Stomach (tissue), 9 donors: ENCODE results near the gene CYP24A1. TPM values are rescaled to one million over a fixed set of nuclear protein-coding genes. Genes with fewer than 3 reads are reported as not detected.
A peak's percentile ranks its signal among the peaks of the same experiment; 100 is the strongest.

ENCODE experiments used
- DNase-seq, 2 donors: peaks; one replicate each; pipeline versions ENCODE4 v3.0.0 to v3.0.0-alpha.2; 2013 to 2019
- H3K27ac ChIP-seq, 5 donors: fragments of 200-600 bp in 4 of 5; sonication (generic) in 4 of 5; one replicate each; pipeline ENCODE4 v1.5.1; 2013 to 2019; ENCODE audit warnings: mild to moderate bottlenecking in 1 of 5, moderate library complexity in 1 of 5
- H3K27me3 ChIP-seq, 3 donors: fragments of 200-600 bp; sonication (generic); one replicate each; pipeline ENCODE4 v1.5.1; 2017 to 2019; ENCODE audit warnings: mixed run types in 1 of 3
- H3K36me3 ChIP-seq, 4 donors: fragments of 200-600 bp; sonication (generic); 1 replicate in 3 of 4; 2 replicates in 1 of 4; pipeline ENCODE4 v1.5.1; 2016 to 2019
- H3K4me1 ChIP-seq, 4 donors: fragments of 200-600 bp; sonication (generic); one replicate each; pipeline ENCODE4 v1.5.1; 2016 to 2019
- H3K4me3 ChIP-seq, 4 donors: fragments of 200-600 bp; sonication (generic) in 3 of 4; one replicate each; pipeline ENCODE4 v1.5.1; 2016 to 2019; ENCODE audit warnings: mild to moderate bottlenecking in 1 of 4
- H3K9me3 ChIP-seq, 4 donors: fragments of 200-600 bp; sonication (generic); one replicate each; pipeline ENCODE4 v1.5.1; 2016 to 2019
- EP300 ChIP-seq: sonication (generic); formaldehyde crosslinking; IDR thresholded peaks from one replicate; pipeline ENCODE4 v1.6.1; 2017; ENCODE audit warnings: antibody characterized with exemption
- POLR2A ChIP-seq, 4 donors: fragments of 450-650 bp; IDR thresholded peaks; one replicate each; pipeline ENCODE4 v1.6.1; 2016; ENCODE audit warnings: antibody characterized with exemption in 4 of 4, control low read depth in 2 of 4, mild to moderate bottlenecking in 1 of 4, moderate library complexity in 1 of 4
- POLR2AphosphoS5 ChIP-seq, 3 donors: sonication (generic); formaldehyde crosslinking; IDR thresholded peaks; one replicate each; pipeline ENCODE4 v1.6.1; 2016; ENCODE audit warnings: antibody characterized with exemption in 3 of 3
- WGBS, 5 donors: extraction: QIAGEN DNeasy Blood & Tissue Kit in 3 of 5; methylation state at CpG; one replicate each; pipeline versions ENCODE4 v1.1.5 to v1.1.7; 2013 to 2018; 5-methylcytosine and 5-hydroxymethylcytosine counted together
- intact Hi-C: fragments of 100-400 bp; cut with DNase I; formaldehyde crosslinking; loops from one replicate; pipeline ENCODE4 v1.15.1; 2023; ENCODE audit warnings: low total_unique reads
- polyA plus RNA-seq, 3 donors: library from polyadenylated mRNA; stranded (reverse); fragments of 200-250 nt; gene quantifications; one replicate each; pipeline ENCODE4 v1.2.3, GENCODE V29; 2013
- total RNA-seq, 5 donors: library from RNA; depleted of rRNA; stranded (reverse); fragments of >200 nt; gene quantifications; one replicate each; pipeline versions ENCODE4 v1.1.0 to v1.2.3, GENCODE V29; 2014 to 2016
- TF ChIP-seq, protein P1 (sequence below), 7 experiments: fragments of 450-650 bp in 4 of 7; fragments of 200-600 bp in 3 of 7; sonication (generic) in 3 of 7; IDR thresholded peaks; one replicate each; pipeline ENCODE4 v1.5.1; 2016 to 2019; ENCODE audit warnings: antibody characterized with exemption in 7 of 7, control low read depth in 2 of 7, mild to moderate bottlenecking in 1 of 7
- donor health status: healthy with polysubstance abuse.
- donor health status: Bipolar disorder and iron deficiency.
- donor health status: healthy.

CYP24A1 gene
- total and polyA plus RNA-seq, 8 donors, result 1.2 TPM; not detected in 7

- Histone ChIP-seq H3K4me3 (no peak overlapping the region), H3K27ac (no peak overlapping the region), H3K4me1 (peaks cover 14 to 38% (median 29%) of the 10 kb centered on the region in 4 donors), H3K9me3 (no peaks in the 10 kb centered on the region), H3K36me3 (peaks cover 0 to 32% (median 27%) of the 10 kb centered on the region in 4 donors), H3K27me3 (no peaks in the 10 kb centered on the region)
- WGBS, 5 donors, result 85 to 100% (median 96%) methylated on average over 1 of the region's 1 CpG
- no peak for DNase-seq
- TF ChIP-seq POLR2A (IDR thresholded peaks at IDR 0.05) (no peak), POLR2AphosphoS5 (IDR thresholded peaks at IDR 0.05) (no peak)
- TF ChIP-seq, protein P1, sequence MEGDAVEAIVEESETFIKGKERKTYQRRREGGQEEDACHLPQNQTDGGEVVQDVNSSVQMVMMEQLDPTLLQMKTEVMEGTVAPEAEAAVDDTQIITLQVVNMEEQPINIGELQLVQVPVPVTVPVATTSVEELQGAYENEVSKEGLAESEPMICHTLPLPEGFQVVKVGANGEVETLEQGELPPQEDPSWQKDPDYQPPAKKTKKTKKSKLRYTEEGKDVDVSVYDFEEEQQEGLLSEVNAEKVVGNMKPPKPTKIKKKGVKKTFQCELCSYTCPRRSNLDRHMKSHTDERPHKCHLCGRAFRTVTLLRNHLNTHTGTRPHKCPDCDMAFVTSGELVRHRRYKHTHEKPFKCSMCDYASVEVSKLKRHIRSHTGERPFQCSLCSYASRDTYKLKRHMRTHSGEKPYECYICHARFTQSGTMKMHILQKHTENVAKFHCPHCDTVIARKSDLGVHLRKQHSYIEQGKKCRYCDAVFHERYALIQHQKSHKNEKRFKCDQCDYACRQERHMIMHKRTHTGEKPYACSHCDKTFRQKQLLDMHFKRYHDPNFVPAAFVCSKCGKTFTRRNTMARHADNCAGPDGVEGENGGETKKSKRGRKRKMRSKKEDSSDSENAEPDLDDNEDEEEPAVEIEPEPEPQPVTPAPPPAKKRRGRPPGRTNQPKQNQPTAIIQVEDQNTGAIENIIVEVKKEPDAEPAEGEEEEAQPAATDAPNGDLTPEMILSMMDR (IDR thresholded peaks at IDR 0.05), result no peak
- intact Hi-C loops, result no loop called here
Observed at GRCh38 chr20:54212226-54212625, 38.4 kb upstream of the CYP24A1 start.

- Histone ChIP-seq H3K4me1 (peaks cover 14 to 38% (median 29%) of the 10 kb centered on the region in 4 donors), H3K36me3 (peaks cover 0 to 5% (median 0%) of the 10 kb centered on the region in 4 donors), H3K9me3 (no peaks in the 10 kb centered on the region), H3K4me3 (peak overlapping the region; percentile 83 to 98 (median 92)), H3K27me3 (no peaks in the 10 kb centered on the region), H3K27ac (no peak overlapping the region)
- WGBS, 5 donors, result 73 to 78% (median 75%) methylated on average over 5 of the region's 5 CpGs
- TF ChIP-seq POLR2AphosphoS5 (IDR thresholded peaks at IDR 0.05) (no peak), POLR2A (IDR thresholded peaks at IDR 0.05) (no peak), EP300 (no peak)
- TF ChIP-seq, protein P1 (IDR thresholded peaks at IDR 0.05), result no peak
- DNase-seq, result no peak
- intact Hi-C loops, result no loop called here
Observed at GRCh38 chr20:54209216-54209813, 35.5 kb upstream of the CYP24A1 start.

- TF ChIP-seq, protein P1 (IDR thresholded peaks at IDR 0.05), result no peak
- no peak for TF ChIP-seq POLR2A (IDR thresholded peaks at IDR 0.05)
- TF ChIP-seq POLR2AphosphoS5 (IDR thresholded peaks at IDR 0.05), result no peak
- WGBS, 5 donors, result 1 to 3% (median 2%) methylated on average over 13 to 15 of the region's 15 CpGs
- peaks cover 14 to 38% (median 29%) of the 10 kb centered on the region in 4 donors for H3K4me1 ChIP-seq
- intact Hi-C loops, result no loop called here
- no peaks in the 10 kb centered on the region for H3K27me3 ChIP-seq
- no peak for DNase-seq
- no peaks in the 10 kb centered on the region for H3K9me3 ChIP-seq
- peaks cover 0 to 5% (median 0%) of the 10 kb centered on the region in 4 donors for H3K36me3 ChIP-seq
- peak overlapping the region; percentile 87 to 96 (median 95) for H3K27ac ChIP-seq
- peak overlapping the region; percentile 83 to 98 (median 92) for H3K4me3 ChIP-seq
Observed at GRCh38 chr20:54208548-54209176, 34.9 kb upstream of the CYP24A1 start.

DNA sequence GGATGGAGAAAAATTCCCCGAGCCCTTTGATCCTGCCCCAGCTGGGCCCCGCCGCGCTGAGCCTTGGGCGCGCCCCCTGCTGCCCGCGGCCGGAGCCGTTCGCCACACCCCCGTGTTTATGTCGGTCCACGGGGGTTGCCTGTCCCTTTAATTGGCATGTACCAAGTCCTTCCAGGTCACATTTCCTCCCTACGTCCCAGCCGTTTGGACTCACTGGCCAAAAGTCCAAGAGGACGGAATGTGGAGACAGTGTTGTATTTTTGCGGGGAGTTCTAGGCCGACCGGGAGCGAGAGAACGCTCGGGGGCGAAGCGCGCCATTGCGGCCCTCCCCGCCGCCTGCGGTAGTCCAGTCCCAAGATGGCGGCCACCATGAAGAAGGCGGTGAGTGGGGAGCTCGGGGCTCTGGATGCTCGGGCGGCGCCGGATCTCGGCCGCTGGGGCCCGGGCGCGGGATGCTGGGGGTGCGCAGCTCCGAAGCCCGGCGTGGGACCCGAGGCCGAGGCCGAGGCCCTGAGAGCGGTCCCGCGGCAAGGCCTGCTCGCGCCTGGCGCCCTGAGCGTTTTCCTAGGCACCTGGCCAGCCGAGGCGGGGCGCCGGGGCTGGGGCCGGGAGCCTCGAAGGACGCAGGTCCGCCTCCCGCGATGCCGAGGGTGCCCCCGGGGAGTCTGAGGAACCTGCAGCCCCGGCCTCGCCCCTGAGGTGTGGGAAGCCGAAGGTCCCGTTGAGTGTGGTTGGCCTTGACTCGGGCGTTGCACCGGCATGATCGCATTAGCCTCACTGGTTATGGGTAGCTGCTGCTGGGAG, 34.2 kb upstream of the CYP24A1 start, which contains the start of gene PFDN4:
TSS of gene PFDN4 (plus strand) at position 345 of the 805 bp plus-strand sequence. CDS start at position 359, 14 bp downstream.
- H3K4me3 ChIP-seq, result peak within 1 kb of the TSS; percentile 83 to 98 (median 92)
- H3K27ac ChIP-seq, result peak within 1 kb of the TSS; percentile 87 to 96 (median 95)
- no peaks in the 10 kb centered on the region for H3K27me3 ChIP-seq
- WGBS, 5 donors, result 0 to 1% (median 1%) methylated on average over 42 to 76 of the region's 76 CpGs
- H3K9me3 ChIP-seq, result no peaks in the 10 kb centered on the region
- DNase-seq, result peak; percentile 84 to 95
- TF ChIP-seq, protein P1 (IDR thresholded peaks at IDR 0.05), result peak in 5 of 7 experiments; percentile 52 to 81 (median 71)
- TF ChIP-seq POLR2A (IDR thresholded peaks at IDR 0.05) (no peak), POLR2AphosphoS5 (IDR thresholded peaks at IDR 0.05) (peak in 2 of 3 donors; percentile 24 to 46), EP300 (no peak)
- H3K4me1 ChIP-seq, result peaks cover 14 to 38% (median 29%) of the 10 kb centered on the region in 4 donors
- peaks cover 0 to 5% (median 0%) of the 10 kb centered on the region in 4 donors for H3K36me3 ChIP-seq
- intact Hi-C loops, result no loop called here
